HEK293 (cell line): ENCODE results near the gene KLK10.

ENCODE experiments used
- CTCF ChIA-PET: fragments of 350-600 bp; formaldehyde crosslinking; extraction: SDS; loops from one replicate; lab custom pipeline; 2021; ENCODE audit warnings: antibody characterized with exemption; lab: Yijun Ruan, JAX
- POLR2A ChIA-PET: fragments of 300-600 bp; formaldehyde crosslinking; extraction: SDS; loops from one replicate; lab custom pipeline; 2020; ENCODE audit warnings: antibody characterized with exemption, inconsistent platforms; lab: Yijun Ruan, JAX
- H3K27ac ChIP-seq: fragments of 200-500 bp; sonication (Bioruptor generic); 2 replicates; pipeline ENCODE4 v1.5.1; 2014; ENCODE audit warnings: low read depth, low read length, control low read depth, inconsistent platforms; ENCODE audit errors: extremely low read depth
- H3K36me3 ChIP-seq, 2 experiments: fragments of 200-500 bp in 1 of 2; sonication (Bioruptor generic) in 1 of 2; 1 replicate in 1 of 2; 2 replicates in 1 of 2; pipeline ENCODE4 v1.5.1; 2014 to 2017; ENCODE audit warnings: inconsistent platforms in 2 of 2, low read length in 2 of 2; ENCODE audit not compliant: control insufficient read depth in 2 of 2, insufficient read depth in 1 of 2
- H3K4me1 ChIP-seq: fragments of 200-500 bp; sonication (Bioruptor generic); 2 replicates; pipeline ENCODE4 v1.5.1; 2014; ENCODE audit warnings: mild to moderate bottlenecking, low read length, inconsistent platforms; ENCODE audit not compliant: control insufficient read depth, insufficient read depth
- H3K4me3 ChIP-seq: 2 replicates; pipeline ENCODE4 v1.5.1; 2011; ENCODE audit warnings: low read depth, mild to moderate bottlenecking, control low read depth, low read length, moderate library complexity
- H3K9me3 ChIP-seq: fragments of 200-500 bp; sonication (Bioruptor generic); 2 replicates; pipeline ENCODE4 v1.5.1; 2014; ENCODE audit warnings: low read depth, low read length, inconsistent platforms; ENCODE audit not compliant: control insufficient read depth, insufficient read depth
- AEBP2 ChIP-seq: fragments of 450-650 bp; formaldehyde crosslinking; IDR thresholded peaks from 2 replicates; pipeline ENCODE4 v1.5.1; 2016; ENCODE audit warnings: missing biosample characterization, missing genetic modification characterization, borderline replicate concordance
- GFI1B ChIP-seq: fragments of 450-650 bp; formaldehyde crosslinking; IDR thresholded peaks from 2 replicates; pipeline ENCODE4 v1.5.1; 2016; ENCODE audit warnings: missing biosample characterization, missing genetic modification characterization
- GLI2 ChIP-seq: fragments of 450-650 bp; formaldehyde crosslinking; IDR thresholded peaks from 2 replicates; pipeline ENCODE4; 2017; ENCODE audit warnings: missing biosample characterization, missing genetic modification characterization, low read depth, borderline replicate concordance
- IKZF3 ChIP-seq: fragments of 450-650 bp; IDR thresholded peaks from 2 replicates; pipeline ENCODE4 v1.5.0; 2018; ENCODE audit warnings: missing biosample characterization, mild to moderate bottlenecking, missing genetic modification characterization, moderate library complexity
- PRDM10 ChIP-seq: fragments of 450-650 bp; formaldehyde crosslinking; IDR thresholded peaks from 2 replicates; pipeline ENCODE4 v1.5.1; 2016; ENCODE audit warnings: missing biosample characterization, missing genetic modification characterization
- SALL2 ChIP-seq: fragments of 450-650 bp; formaldehyde crosslinking; IDR thresholded peaks from 2 replicates; pipeline ENCODE4 v1.5.0; 2017; ENCODE audit warnings: missing biosample characterization, mild to moderate bottlenecking, missing genetic modification characterization, borderline replicate concordance
- SCRT2 ChIP-seq: fragments of 450-650 bp; formaldehyde crosslinking; IDR thresholded peaks from 2 replicates; pipeline ENCODE4 v1.5.1; 2016; ENCODE audit warnings: missing biosample characterization, missing genetic modification characterization
- YY1 ChIP-seq: fragments of 450-650 bp; formaldehyde crosslinking; IDR thresholded peaks from 2 replicates; pipeline ENCODE4 v1.5.1; 2018; ENCODE audit warnings: missing biosample characterization, missing genetic modification characterization
- ZFP41 ChIP-seq: fragments of 450-650 bp; formaldehyde crosslinking; IDR thresholded peaks from 2 replicates; pipeline ENCODE4 v1.5.1; 2016; ENCODE audit warnings: missing biosample characterization, missing genetic modification characterization, borderline replicate concordance
- ZNF121 ChIP-seq: fragments of 450-650 bp; formaldehyde crosslinking; IDR thresholded peaks from 2 replicates; pipeline ENCODE4 v1.5.1; 2016; ENCODE audit warnings: missing biosample characterization, missing genetic modification characterization
- ZNF138 ChIP-seq: fragments of 450-650 bp; formaldehyde crosslinking; IDR thresholded peaks from 2 replicates; pipeline ENCODE4 v1.5.1; 2016; ENCODE audit warnings: missing biosample characterization, missing genetic modification characterization, borderline replicate concordance
- ZNF140 ChIP-seq: fragments of 450-650 bp; formaldehyde crosslinking; IDR thresholded peaks from 2 replicates; pipeline ENCODE4 v1.5.1; 2016; ENCODE audit warnings: missing biosample characterization, missing genetic modification characterization
- ZNF202 ChIP-seq: fragments of 450-650 bp; formaldehyde crosslinking; IDR thresholded peaks from 2 replicates; pipeline ENCODE4 v1.5.1; 2016; ENCODE audit warnings: missing biosample characterization, missing genetic modification characterization, borderline replicate concordance
- ZNF26 ChIP-seq: fragments of 450-650 bp; formaldehyde crosslinking; IDR thresholded peaks from 2 replicates; pipeline ENCODE4 v1.5.1; 2016; ENCODE audit warnings: missing biosample characterization, missing genetic modification characterization
- ZNF274 ChIP-seq, 2 experiments: fragments of 200-500 bp in 1 of 2; fragments of 450-650 bp in 1 of 2; sonication (Bioruptor generic) in 1 of 2; formaldehyde crosslinking in 1 of 2; IDR thresholded peaks; 2 replicates each; pipeline versions ENCODE4 v1.5.1 to v1.6.1; 2014 to 2016; ENCODE audit warnings: borderline replicate concordance in 1 of 2, inconsistent platforms in 1 of 2, low read length in 1 of 2, missing biosample characterization in 1 of 2, missing genetic modification characterization in 1 of 2
- ZNF391 ChIP-seq: fragments of 450-650 bp; formaldehyde crosslinking; IDR thresholded peaks from 2 replicates; pipeline ENCODE4 v1.5.1; 2016; ENCODE audit warnings: low read depth, missing biosample characterization, missing genetic modification characterization, borderline replicate concordance
- ZNF416 ChIP-seq: fragments of 450-650 bp; formaldehyde crosslinking; IDR thresholded peaks from 2 replicates; pipeline ENCODE4 v1.5.1; 2016; ENCODE audit warnings: missing biosample characterization, missing genetic modification characterization
- ZNF423 ChIP-seq: fragments of 450-650 bp; formaldehyde crosslinking; IDR thresholded peaks from 2 replicates; pipeline ENCODE4 v1.5.1; 2016; ENCODE audit warnings: missing biosample characterization, missing genetic modification characterization
- ZNF530 ChIP-seq: fragments of 450-650 bp; formaldehyde crosslinking; IDR thresholded peaks from 2 replicates; pipeline ENCODE4 v1.5.1; 2016; ENCODE audit warnings: low read depth, missing biosample characterization, missing genetic modification characterization
- ZNF548 ChIP-seq: fragments of 450-650 bp; formaldehyde crosslinking; IDR thresholded peaks from 2 replicates; pipeline ENCODE4 v1.5.1; 2016; ENCODE audit warnings: missing biosample characterization, missing genetic modification characterization
- ZNF555 ChIP-seq: fragments of 450-650 bp; formaldehyde crosslinking; conservative IDR thresholded peaks from 2 replicates; pipeline ENCODE4 v1.5.1; 2017; ENCODE audit warnings: missing biosample characterization, mild to moderate bottlenecking, missing genetic modification characterization, inconsistent platforms
- ZNF600 ChIP-seq: fragments of 450-650 bp; formaldehyde crosslinking; IDR thresholded peaks from 2 replicates; pipeline ENCODE4 v1.5.1; 2016; ENCODE audit warnings: missing biosample characterization, missing genetic modification characterization
- ZNF629 ChIP-seq: fragments of 450-650 bp; formaldehyde crosslinking; IDR thresholded peaks from 2 replicates; pipeline ENCODE4 v1.5.1; 2017; ENCODE audit warnings: missing biosample characterization, missing genetic modification characterization
- ZNF777 ChIP-seq: fragments of 450-650 bp; formaldehyde crosslinking; IDR thresholded peaks from 2 replicates; pipeline ENCODE4 v1.5.1; 2017; ENCODE audit warnings: missing biosample characterization, missing genetic modification characterization, borderline replicate concordance
- ZSCAN30 ChIP-seq: fragments of 450-650 bp; IDR thresholded peaks from 2 replicates; pipeline ENCODE4 v1.5.1; 2018; ENCODE audit warnings: missing biosample characterization, mild to moderate bottlenecking, missing genetic modification characterization, moderate library complexity
- TF ChIP-seq, protein P1 (sequence below): sonication (generic); formaldehyde crosslinking; IDR thresholded peaks from 2 replicates; pipeline ENCODE4 v1.8.1; 2022; ENCODE audit warnings: mild to moderate bottlenecking, moderate library complexity, missing genetic modification reagents

The KLK10 gene

DNA sequence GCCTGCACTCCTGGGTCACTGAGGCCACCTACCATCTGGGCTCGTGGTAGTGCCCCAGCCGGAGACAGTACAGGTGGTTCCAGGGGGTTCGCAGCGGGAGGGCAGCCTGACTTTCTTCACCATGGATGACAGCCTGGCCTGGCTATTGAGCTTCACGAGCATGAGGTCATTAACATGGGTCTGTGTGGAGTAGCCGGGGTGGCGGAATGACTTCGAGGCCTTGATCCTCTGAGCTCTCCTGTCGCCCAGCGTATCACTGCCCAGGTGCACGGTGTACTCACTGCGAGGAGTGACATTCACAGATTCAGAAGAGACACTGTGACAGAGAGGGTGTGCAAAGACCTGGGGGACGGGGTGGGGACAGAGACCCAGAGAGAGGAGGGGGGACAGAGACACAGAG lies 39.3 kb downstream of the KLK10 start:
- no peak for TF ChIP-seq ZNF202 (tag by site-specific recombination)
- no peak for TF ChIP-seq SALL2
- no peak for TF ChIP-seq ZNF140 (tag by site-specific recombination)
- no peak for TF ChIP-seq ZNF777 (tag by site-specific recombination)
- TF ChIP-seq ZSCAN30 (tag by site-specific recombination) = no peak
- TF ChIP-seq ZNF629 (tag by site-specific recombination) = no peak
- TF ChIP-seq PRDM10 (tag by site-specific recombination) = no peak
- TF ChIP-seq ZNF416 (tag by site-specific recombination) = no peak
- TF ChIP-seq IKZF3 (tag by site-specific recombination) = no peak
- H3K27ac ChIP-seq = no peak overlapping the region
- ChIA-PET CTCF (no interaction called here), POLR2A (no interaction called here)
- no peaks in the 10 kb centered on the region for H3K4me1 ChIP-seq
- no peaks in the 10 kb centered on the region for H3K36me3 ChIP-seq
- no peaks in the 10 kb centered on the region for H3K9me3 ChIP-seq
- H3K4me3 ChIP-seq = no peak overlapping the region

- no peak overlapping the region for H3K27ac ChIP-seq
- no peaks in the 10 kb centered on the region for H3K4me1 ChIP-seq
- H3K36me3 ChIP-seq = no peaks in the 10 kb centered on the region
- no peak overlapping the region for H3K4me3 ChIP-seq
- no peaks in the 10 kb centered on the region for H3K9me3 ChIP-seq
- ChIA-PET CTCF (no interaction called here), POLR2A (no interaction called here)
- TF ChIP-seq ZNF423 (tag by site-specific recombination) (no peak), ZNF555 (tag by site-specific recombination) (no peak), AEBP2 (no peak), ZNF138 (tag by site-specific recombination) (no peak), GFI1B (tag by site-specific recombination) (no peak), SCRT2 (tag by site-specific recombination) (no peak), YY1 (no peak), ZNF391 (tag by site-specific recombination) (no peak), ZNF274 (IDR thresholded peaks at IDR 0.05; ENCODE audit: low read length) (no peak), ZNF274 (tag by site-specific recombination; IDR thresholded peaks at IDR 0.05; ENCODE audit: borderline replicate concordance) (no peak), ZNF121 (tag by site-specific recombination) (no peak), ZNF600 (tag by site-specific recombination) (no peak), ZFP41 (tag by site-specific recombination) (no peak), ZNF140 (tag by site-specific recombination) (no peak), ZNF548 (tag by site-specific recombination) (no peak), GLI2 (tag by site-specific recombination) (no peak), ZNF530 (tag by site-specific recombination) (no peak), ZNF26 (tag by site-specific recombination) (no peak)
- TF ChIP-seq, protein P1, sequence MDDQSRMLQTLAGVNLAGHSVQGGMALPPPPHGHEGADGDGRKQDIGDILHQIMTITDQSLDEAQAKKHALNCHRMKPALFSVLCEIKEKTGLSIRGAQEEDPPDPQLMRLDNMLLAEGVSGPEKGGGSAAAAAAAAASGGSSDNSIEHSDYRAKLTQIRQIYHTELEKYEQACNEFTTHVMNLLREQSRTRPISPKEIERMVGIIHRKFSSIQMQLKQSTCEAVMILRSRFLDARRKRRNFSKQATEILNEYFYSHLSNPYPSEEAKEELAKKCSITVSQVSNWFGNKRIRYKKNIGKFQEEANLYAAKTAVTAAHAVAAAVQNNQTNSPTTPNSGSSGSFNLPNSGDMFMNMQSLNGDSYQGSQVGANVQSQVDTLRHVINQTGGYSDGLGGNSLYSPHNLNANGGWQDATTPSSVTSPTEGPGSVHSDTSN (CRISPR knock-in tag) = no peak
These were observed 39.8 kb downstream of the KLK10 start for GRCh38 chr19:50979758-50980157.
